Aorta (tissue), 5 donors: ENCODE measurements around the gene GNB1. TPM values are rescaled to one million over a fixed set of nuclear protein-coding genes. Genes with fewer than 3 reads are reported as not detected.

Experiments used
- ATAC-seq: fragments of 200-7000 bp; cut with Tn5 transposase; one replicate; pipeline ENCODE4 v1.9.1; 2022; ENCODE audit warnings: moderate library complexity; ENCODE audit not compliant: low FRiP score
- DNase-seq, 2 donors: peaks; one replicate each; pipeline ENCODE4 v3.0.0-alpha.2; 2020
- H3K27ac ChIP-seq, 2 donors: one replicate each; pipeline ENCODE4 v1.5.1; 2013; ENCODE audit warnings: low read length in 2 of 2, mild to moderate bottlenecking in 2 of 2, moderate library complexity in 2 of 2, control low read depth in 1 of 2, inconsistent platforms in 1 of 2, low read depth in 1 of 2
- H3K27me3 ChIP-seq, 2 donors: one replicate each; pipeline ENCODE4 v1.6.1; 2013; ENCODE audit warnings: control low read depth in 1 of 2, low read length in 1 of 2, mild to moderate bottlenecking in 1 of 2, moderate library complexity in 1 of 2; ENCODE audit not compliant: insufficient read depth in 2 of 2, control insufficient read depth in 1 of 2
- H3K36me3 ChIP-seq, 2 donors: one replicate each; pipeline ENCODE4 v1.6.1; 2013; ENCODE audit warnings: control low read depth in 1 of 2, low read length in 1 of 2, mild to moderate bottlenecking in 1 of 2; ENCODE audit not compliant: insufficient read depth in 2 of 2, control insufficient read depth in 1 of 2
- H3K4me1 ChIP-seq, 2 donors: one replicate each; pipeline ENCODE4 v1.6.1; 2013; ENCODE audit warnings: low read length in 2 of 2, control low read depth in 1 of 2, mild to moderate bottlenecking in 1 of 2, moderate library complexity in 1 of 2; ENCODE audit not compliant: insufficient read depth in 2 of 2, control insufficient read depth in 1 of 2
- H3K4me3 ChIP-seq, 2 donors: one replicate each; pipeline ENCODE4 v1.5.1; 2013; ENCODE audit warnings: low read length in 2 of 2, control low read depth in 1 of 2, mild to moderate bottlenecking in 1 of 2
- H3K9me3 ChIP-seq: one replicate; pipeline ENCODE4 v1.6.1; 2013; ENCODE audit warnings: mild to moderate bottlenecking, low read length; ENCODE audit not compliant: control insufficient read depth
- WGBS, 2 donors: extraction: QIAGEN DNeasy Blood & Tissue Kit; methylation state at CpG; one replicate each; pipeline ENCODE4 v1.1.7; 2013; 5-methylcytosine and 5-hydroxymethylcytosine counted together
- intact Hi-C, 2 donors: fragments of 100-400 bp; cut with DNase I; formaldehyde crosslinking; loops; one replicate each; pipeline versions ENCODE4 v1.14.2 to v1.15.0; 2022
- polyA plus RNA-seq, 2 donors: library from polyadenylated mRNA; stranded (reverse); fragments of 200-250 nt; gene quantifications; one replicate each; pipeline ENCODE4 v1.2.3, GENCODE V29; 2013
- total RNA-seq, 2 donors: library from RNA; stranded (reverse); fragmentation: NEBNext Ultra II Directional; extraction: Animal tissue kit (Norgen Biotek cat#: 25700); gene quantifications; one replicate each; pipeline ENCODE4 v1.2.1, GENCODE V29; 2021
- donor health status: healthy with polysubstance abuse.
- donor health status: Bipolar disorder and iron deficiency.
- donor health status: DM: no; HTN: no; CAD: no.
- donor health status: DM: no; HTN: no; CAD: no.
- donor health status: DM: yes; HTN: yes; CAD: no.

Gene GNB1
- total and polyA plus RNA-seq, 4 donors: 142 to 312 (median 248) TPM

GRCh38 chr1:1777583-1777899, 113.3 kb downstream of the GNB1 start:
- no peak for DNase-seq
- Histone ChIP-seq H3K27ac (peak overlapping the region; percentile 43 to 60), H3K9me3 (no peaks in the 10 kb centered on the region), H3K4me3 (peak overlapping the region; percentile 53 to 83), H3K27me3 (no peaks in the 10 kb centered on the region), H3K36me3 (no peaks in the 10 kb centered on the region), H3K4me1 (peaks cover 0 to 3% of the 10 kb centered on the region in 2 donors)
- intact Hi-C loops: no loop called here
- peak; percentile 71 for ATAC-seq
- 0% methylated on average over 6 of the region's 6 CpGs for WGBS, 2 donors

DNA sequence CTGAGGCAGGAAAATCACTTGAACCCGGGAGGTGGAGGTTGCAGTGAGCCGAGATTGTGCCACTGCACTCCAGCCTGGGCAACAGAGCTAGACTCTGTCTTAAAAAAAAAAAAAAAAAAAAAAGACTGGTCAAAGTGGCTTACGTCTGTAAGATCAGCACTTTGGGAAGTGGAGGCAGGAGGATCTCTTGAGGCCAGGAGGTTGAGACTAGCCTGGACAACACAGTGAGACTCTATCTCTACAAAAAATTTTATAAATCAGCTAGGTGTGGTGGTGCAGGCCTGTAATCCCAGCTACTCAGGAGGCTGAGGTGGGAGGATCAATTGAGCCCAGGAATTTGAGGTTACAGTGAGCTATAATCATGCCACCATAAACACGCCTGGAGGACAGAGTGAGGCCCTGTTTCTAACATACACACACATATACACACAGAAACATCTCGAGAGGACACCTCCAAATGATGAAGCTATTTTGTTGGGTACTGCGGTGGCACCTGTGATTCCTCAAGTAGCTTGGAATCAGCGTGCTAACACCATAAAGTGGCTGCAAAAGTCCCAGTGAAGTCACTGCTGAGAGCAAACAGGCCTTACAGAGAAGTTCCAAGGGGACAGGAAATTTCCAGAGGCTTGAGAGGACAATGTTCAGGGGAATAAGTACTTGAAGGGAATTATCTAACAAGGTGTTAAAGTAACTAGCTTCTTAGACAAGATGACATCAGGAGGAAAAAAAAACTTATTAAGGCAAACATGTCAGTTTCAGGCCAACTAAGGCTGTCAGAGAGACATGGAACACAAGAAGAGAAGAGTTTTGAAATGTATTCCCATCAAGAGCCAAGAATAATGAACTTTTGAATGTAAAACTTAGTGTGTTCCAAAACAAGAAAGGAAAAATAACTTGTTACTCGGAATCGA, 114.0 kb downstream of the GNB1 start:
- H3K4me3 ChIP-seq: no peak overlapping the region
- no peaks in the 10 kb centered on the region for H3K27me3 ChIP-seq
- 35 to 48% methylated on average over 7 to 9 of the region's 9 CpGs for WGBS, 2 donors
- no peaks in the 10 kb centered on the region for H3K36me3 ChIP-seq
- no peaks in the 10 kb centered on the region for H3K9me3 ChIP-seq
- intact Hi-C loops: no loop called here
- peaks cover 0 to 3% of the 10 kb centered on the region in 2 donors for H3K4me1 ChIP-seq
- H3K27ac ChIP-seq: peak overlapping the region in 1 of 2 donors; percentile 62
- no peak for DNase-seq
- ATAC-seq: no peak

DNA sequence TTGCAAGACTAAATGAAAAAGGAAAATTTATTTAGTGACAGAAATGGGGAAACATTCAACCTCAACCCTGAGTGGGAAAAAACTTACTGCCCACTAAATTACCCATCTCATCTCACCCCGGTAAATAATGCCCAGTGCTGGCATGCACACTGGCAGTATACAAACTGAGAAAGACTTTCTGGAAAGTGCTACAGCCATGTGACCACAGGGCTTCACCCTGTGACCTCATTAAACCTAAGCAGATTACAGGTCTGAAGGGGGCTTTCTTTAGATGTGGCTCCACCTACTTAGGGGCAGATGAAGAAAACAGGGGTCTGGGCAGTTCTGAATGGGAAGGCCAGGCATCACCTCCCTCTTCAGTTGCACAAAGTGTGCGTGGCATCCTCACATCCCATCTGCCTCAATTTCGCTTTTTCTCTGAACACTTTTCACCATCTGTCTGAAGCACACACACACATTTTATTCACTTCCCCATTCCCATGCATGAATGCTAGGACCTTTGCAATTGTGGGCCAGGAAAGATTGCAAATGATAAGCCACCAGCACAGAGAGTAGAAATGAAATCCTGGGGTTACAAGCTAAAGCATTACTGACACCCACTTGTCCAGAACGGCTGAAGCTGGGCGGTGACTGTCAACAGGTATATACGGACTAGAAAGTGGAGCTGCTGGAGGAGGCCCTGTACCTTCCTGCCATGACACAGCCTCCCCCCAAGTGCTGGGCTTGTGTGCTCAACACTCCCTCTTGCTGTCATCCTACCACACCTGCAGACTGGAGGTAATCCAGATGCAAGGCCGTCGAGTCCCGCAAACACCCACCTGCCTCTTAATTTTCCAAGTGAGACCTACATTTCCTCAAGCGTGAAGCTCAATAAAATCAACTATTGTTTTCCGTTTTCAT, 115.3 kb downstream of the GNB1 start:
- peaks cover 1% of the 10 kb centered on the region for H3K9me3 ChIP-seq
- WGBS, 2 donors: 76 to 79% methylated on average over 11 of the region's 11 CpGs
- intact Hi-C loops: no loop called here
- no peak for ATAC-seq
- H3K27me3 ChIP-seq: no peaks in the 10 kb centered on the region
- no peak overlapping the region for H3K27ac ChIP-seq
- DNase-seq: no peak
- H3K4me1 ChIP-seq: peaks cover 0 to 3% of the 10 kb centered on the region in 2 donors
- no peak overlapping the region for H3K4me3 ChIP-seq
- H3K36me3 ChIP-seq: peaks cover 0 to 2% of the 10 kb centered on the region in 2 donors

- no peak overlapping the region for H3K4me3 ChIP-seq
- H3K36me3 ChIP-seq: peaks cover 0 to 2% of the 10 kb centered on the region in 2 donors
- H3K27me3 ChIP-seq: no peaks in the 10 kb centered on the region
- DNase-seq: no peak
- intact Hi-C loops: no loop called here
- peaks cover 0 to 3% of the 10 kb centered on the region in 2 donors for H3K4me1 ChIP-seq
- no peak for ATAC-seq
- 97 to 99% methylated on average over 4 of the region's 4 CpGs for WGBS, 2 donors
- no peak overlapping the region for H3K27ac ChIP-seq
- H3K9me3 ChIP-seq: peaks cover 1% of the 10 kb centered on the region
These were observed 117.0 kb downstream of the GNB1 start for GRCh38 chr1:1773874-1774273.

DNA sequence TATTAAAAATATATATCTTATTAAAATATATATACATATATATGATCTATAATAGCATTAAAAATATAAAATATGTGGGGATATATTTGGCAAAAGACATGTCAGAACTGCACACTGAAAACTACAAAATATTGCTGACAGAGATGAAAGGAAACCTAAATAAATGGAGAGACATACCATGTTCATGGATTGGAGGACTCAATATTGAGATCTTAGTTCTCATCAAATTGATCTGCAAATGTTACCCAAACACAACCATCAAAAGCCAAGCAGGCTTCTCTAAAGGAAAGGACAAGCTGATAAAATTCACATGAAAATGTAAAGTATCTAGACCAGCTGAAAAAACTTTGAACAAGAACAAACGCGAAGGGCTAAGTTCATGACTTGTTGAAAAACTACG, 119.8 kb downstream of the GNB1 start:
- Histone ChIP-seq H3K36me3 (peaks cover 0 to 2% of the 10 kb centered on the region in 2 donors), H3K27ac (no peak overlapping the region), H3K4me3 (no peak overlapping the region), H3K9me3 (peaks cover 1% of the 10 kb centered on the region), H3K27me3 (no peaks in the 10 kb centered on the region), H3K4me1 (peaks cover 0 to 3% of the 10 kb centered on the region in 2 donors)
- DNase-seq: peak in 1 of 2 donors; percentile 3
- 98 to 99% methylated on average over 3 of the region's 3 CpGs for WGBS, 2 donors
- intact Hi-C loops: no loop called here
- no peak for ATAC-seq

- Histone ChIP-seq H3K9me3 (peaks cover 1% of the 10 kb centered on the region), H3K4me1 (no peaks in the 10 kb centered on the region), H3K4me3 (no peak overlapping the region), H3K36me3 (peaks cover 0 to 2% of the 10 kb centered on the region in 2 donors), H3K27ac (no peak overlapping the region), H3K27me3 (no peaks in the 10 kb centered on the region)
- ATAC-seq (no peak), DNase-seq (peak in 1 of 2 donors; percentile 3)
- intact Hi-C loops: no loop called here
- 97% methylated on average over 3 of the region's 3 CpGs for WGBS, 2 donors
These were observed 120.8 kb downstream of the GNB1 start for GRCh38 chr1:1770102-1770501.

- no peak for ATAC-seq
- intact Hi-C loops: no loop called here
- H3K4me3 ChIP-seq: no peak overlapping the region
- H3K9me3 ChIP-seq: peaks cover 1% of the 10 kb centered on the region
- H3K27me3 ChIP-seq: no peaks in the 10 kb centered on the region
- DNase-seq: peak in 1 of 2 donors; percentile 10
- H3K4me1 ChIP-seq: no peaks in the 10 kb centered on the region
- H3K36me3 ChIP-seq: peaks cover 2 to 3% of the 10 kb centered on the region in 2 donors
- 94 to 95% methylated on average over 7 of the region's 7 CpGs for WGBS, 2 donors
- H3K27ac ChIP-seq: no peak overlapping the region
These were observed 122.5 kb downstream of the GNB1 start for GRCh38 chr1:1768249-1768992.

DNA sequence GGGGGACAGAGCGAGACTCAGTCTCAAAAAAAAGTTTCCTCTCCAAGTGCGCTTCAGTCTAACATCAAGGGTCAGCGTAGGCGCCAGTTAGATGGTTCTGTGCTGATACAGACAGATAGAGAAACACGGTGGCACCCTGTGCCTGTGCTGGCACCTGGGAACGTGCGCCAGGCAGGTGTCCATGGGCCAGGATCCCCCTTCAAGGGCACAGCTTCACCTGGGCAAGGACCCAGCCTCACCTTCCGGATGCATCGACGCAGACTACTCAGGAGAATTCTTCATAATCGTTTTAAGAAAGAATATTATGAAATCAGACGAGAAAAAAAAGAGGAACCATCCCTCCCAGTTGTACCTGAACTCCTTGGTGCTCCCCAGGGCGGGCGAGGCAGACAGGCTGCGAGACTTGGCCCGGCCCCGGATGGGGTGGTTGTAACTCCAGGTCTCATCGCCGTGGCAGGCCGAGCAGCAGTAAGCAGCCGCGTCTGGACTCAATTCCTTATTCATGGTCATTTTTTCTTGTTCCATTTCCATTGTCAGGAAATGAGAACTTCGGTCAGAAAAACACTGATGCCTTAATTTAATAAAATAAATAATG, 125.9 kb downstream of the GNB1 start:
- H3K27ac ChIP-seq: no peak overlapping the region
- peak in 1 of 2 donors; percentile 63 for DNase-seq
- H3K4me1 ChIP-seq: no peaks in the 10 kb centered on the region
- peaks cover 2 to 3% of the 10 kb centered on the region in 2 donors for H3K36me3 ChIP-seq
- H3K27me3 ChIP-seq: no peaks in the 10 kb centered on the region
- H3K9me3 ChIP-seq: no peaks in the 10 kb centered on the region
- H3K4me3 ChIP-seq: no peak overlapping the region
- no peak for ATAC-seq
- WGBS, 2 donors: 87 to 88% methylated on average over 23 of the region's 23 CpGs
- intact Hi-C loops: no loop called here
